Gastroesophageal sphincter (tissue), 3 donors: ENCODE data around the gene PDE8B.

Source experiments
- CTCF ChIP-seq, 4 experiments: fragments of 200-600 bp in 2 of 4; fragments of 450-650 bp in 2 of 4; sonication (generic) in 1 of 4; IDR thresholded peaks; one replicate each; pipeline ENCODE4 v1.5.1; 2017 to 2019; ENCODE audit warnings: antibody characterized with exemption in 4 of 4, mild to moderate bottlenecking in 2 of 4, moderate library complexity in 2 of 4
- POLR2A ChIP-seq, 2 donors: fragments of 450-650 bp; IDR thresholded peaks; one replicate each; pipeline ENCODE4 v1.6.1; 2017; ENCODE audit warnings: antibody characterized with exemption in 2 of 2, mild to moderate bottlenecking in 2 of 2, moderate library complexity in 1 of 2

- TF ChIP-seq POLR2A (IDR thresholded peaks at IDR 0.05) = no peak
- TF ChIP-seq CTCF (IDR thresholded peaks at IDR 0.05) = no peak
Observed at GRCh38 chr5:77427998-77428397, 217.5 kb downstream of the PDE8B start.
